Esophagus mucosa (tissue), 1 donor: ENCODE data around the gene DENND4C. TPM values are rescaled to one million over a fixed set of nuclear protein-coding genes. Genes with fewer than 3 reads are reported as not detected.
"Not testable (repeated sequence)": the region's sequence is repeated elsewhere in the genome, so short reads cannot be mapped to it uniquely, and the experiment has no call there.

Experiments used
- ATAC-seq: fragments of 200-7000 bp; cut with Tn5 transposase; one replicate; pipeline ENCODE4 v1.9.1; 2020
- total RNA-seq: library from RNA; stranded (reverse); gene quantifications from one replicate; pipeline ENCODE4 v1.2.4, GENCODE V29; 2023
- donor health status: DM: yes; HTN: yes; CAD: no.

DENND4C gene
- total RNA-seq, 1 donor from 2014 or later: 31.6 TPM

DNA sequence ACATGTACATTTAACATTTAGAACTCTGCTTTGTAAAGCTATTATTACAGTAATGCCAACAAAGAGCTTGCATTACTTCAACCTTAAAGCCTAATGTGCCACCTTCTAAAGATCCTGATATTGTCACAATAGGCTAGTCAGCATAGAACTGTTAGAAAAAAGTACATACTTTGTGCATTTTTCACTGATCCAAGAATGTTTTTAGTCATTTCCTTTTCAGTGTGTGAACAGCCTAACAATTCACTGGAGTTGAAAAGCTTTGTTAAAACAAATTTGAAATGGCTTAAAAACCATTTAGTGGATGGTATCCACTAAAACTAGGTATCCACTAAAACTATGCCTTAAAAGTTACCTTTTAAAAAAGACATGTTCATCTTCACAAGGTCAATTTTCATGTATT, 145.0 kb downstream of the DENND4C start:
- ATAC-seq: no peak

DNA sequence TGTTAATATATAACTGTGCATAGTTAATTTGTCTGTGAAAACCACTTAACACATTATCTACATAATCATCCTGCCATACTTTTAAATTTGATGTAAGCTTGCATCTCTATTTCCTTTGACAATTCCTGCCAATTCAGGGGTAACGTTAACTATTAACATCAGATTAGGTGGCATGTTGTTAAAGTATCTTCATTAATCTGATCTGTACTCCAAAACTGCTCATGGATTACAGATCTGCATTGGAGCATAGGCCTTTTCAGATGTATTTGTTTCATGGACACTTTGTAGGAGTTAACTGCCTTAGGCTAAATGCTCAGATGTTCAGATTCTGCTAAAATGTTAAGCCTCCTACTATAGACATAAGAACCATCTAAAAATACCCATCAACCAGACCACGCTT, 146.4 kb downstream of the DENND4C start:
- no peak for ATAC-seq

DNA sequence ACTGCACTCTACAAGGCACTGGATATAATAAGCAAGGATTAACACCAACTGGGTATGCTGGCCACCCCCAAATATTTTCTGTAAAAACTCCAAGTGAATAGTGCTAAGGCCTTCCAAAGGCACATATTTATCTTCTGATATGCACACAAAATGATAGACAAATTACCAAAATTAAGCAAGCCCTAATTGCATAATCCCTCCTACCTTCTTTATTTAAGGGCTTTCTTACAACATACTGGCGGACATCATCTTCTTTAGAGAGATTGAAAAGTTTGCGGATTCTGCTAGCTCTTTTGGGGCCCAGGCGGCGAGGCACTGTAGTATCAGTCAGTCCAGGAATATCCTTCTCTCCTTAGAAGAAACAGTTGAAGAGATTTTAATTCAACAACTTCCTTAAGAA, 147.7 kb downstream of the DENND4C start:
- ATAC-seq: no peak

DNA sequence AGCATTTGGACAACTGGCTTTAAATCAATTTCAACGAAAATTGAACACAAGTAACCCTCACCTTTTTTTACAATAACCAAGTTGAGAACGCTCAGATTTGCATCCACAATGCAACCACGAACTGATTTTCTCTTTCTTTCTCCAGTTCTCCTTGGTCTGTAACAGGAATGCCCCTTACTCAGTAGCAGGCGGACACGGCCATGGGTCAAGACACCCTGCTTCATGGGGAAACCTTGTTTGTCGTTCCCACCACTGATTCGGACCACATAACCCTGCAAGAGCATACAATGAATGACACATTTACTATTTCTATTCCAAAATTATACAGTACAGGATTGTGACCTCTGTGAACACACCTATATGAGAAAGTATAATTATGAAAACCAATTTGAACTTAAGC, 148.2 kb downstream of the DENND4C start:
- ATAC-seq: no peak

DNA sequence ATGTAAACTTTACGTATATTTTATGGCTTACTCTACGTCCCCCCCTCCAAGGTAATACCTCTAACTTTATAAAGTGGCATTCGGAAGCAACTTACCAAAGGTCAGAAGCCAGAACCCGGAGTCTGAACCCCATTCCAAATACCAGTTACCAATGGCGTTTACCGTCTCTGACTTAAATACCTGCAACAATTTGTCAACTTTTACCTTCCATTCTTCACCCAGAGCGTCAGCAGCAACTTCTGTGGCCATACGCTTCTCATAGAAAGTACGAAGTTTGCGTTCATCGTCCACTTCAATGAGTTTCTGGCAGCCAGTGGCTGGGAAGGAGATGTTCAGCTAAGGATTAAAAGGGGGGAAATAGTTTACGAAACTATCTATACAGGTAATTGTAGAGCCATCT, 148.8 kb downstream of the DENND4C start:
- no peak for ATAC-seq

DNA sequence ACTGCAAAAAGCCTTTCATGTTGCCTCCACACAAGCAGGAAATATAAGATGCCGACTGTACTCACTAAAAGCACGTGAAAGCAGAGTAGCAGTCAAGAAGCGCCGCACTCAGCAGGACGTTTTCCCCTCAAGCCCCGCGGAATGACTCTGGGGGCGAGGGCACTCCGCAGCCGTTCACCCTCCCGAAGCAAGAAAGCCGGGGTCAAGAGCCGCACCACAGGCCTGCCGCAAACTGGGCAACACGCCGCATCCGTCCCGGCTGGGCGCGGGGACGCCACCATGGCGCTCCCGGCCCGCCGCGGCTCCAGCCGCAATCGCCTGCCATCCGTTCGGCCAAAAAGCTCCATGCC, 149.2 kb downstream of the DENND4C start:
- ATAC-seq: peak; percentile 36

DNA sequence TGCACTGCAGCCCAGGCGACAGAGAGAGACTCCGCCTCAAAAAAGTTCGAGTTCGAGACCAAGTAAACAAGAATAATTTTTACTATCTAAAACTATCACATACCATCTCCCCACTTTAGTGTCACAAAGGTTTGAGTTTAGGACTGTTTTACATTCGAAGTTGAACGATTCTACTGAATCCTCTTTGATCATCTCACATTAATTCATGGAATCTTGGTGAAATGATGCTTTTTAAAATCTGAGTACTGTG, 150.3 kb downstream of the DENND4C start:
- ATAC-seq: no peak

DNA sequence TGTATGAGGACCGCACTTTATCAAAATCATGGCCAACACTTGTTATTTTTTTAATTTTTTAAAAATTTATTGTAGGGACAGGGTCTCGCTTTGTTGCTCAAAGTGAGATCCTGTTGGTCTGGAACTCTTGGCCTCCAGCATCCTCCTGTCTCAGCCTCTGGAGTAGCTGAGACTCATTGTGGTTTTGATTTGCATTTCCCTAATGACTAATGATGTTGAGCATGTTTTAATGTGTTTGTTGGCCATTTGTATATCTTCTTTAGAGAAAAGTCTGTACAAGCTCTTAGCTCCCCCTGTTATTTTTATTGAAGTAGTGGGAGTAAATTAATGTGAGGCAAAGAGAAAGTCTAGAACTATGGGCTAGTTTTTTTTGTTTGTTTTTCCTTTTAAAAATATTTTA, 151.2 kb downstream of the DENND4C start:
- no peak for ATAC-seq

DNA sequence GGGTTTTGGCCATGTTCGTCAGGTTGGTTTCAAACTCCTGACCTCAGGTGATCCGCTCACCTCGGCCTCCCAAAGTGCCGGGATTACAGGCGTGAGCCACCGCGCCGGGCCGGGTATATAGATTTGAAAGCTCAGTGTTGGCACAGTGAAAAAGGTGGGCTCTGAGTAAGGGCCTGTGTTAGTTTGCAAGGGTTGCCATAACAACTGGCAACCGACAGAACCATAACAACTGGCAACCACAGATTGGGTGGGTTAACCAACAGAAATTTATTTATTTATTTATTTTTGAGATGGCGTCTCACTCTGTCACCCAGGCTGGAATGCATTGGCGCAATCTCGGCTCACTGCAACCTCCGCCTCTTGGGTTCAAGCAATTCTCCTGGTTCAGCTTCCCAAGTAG, 154.7 kb downstream of the DENND4C start:
- not testable (repeated sequence) for ATAC-seq

DNA sequence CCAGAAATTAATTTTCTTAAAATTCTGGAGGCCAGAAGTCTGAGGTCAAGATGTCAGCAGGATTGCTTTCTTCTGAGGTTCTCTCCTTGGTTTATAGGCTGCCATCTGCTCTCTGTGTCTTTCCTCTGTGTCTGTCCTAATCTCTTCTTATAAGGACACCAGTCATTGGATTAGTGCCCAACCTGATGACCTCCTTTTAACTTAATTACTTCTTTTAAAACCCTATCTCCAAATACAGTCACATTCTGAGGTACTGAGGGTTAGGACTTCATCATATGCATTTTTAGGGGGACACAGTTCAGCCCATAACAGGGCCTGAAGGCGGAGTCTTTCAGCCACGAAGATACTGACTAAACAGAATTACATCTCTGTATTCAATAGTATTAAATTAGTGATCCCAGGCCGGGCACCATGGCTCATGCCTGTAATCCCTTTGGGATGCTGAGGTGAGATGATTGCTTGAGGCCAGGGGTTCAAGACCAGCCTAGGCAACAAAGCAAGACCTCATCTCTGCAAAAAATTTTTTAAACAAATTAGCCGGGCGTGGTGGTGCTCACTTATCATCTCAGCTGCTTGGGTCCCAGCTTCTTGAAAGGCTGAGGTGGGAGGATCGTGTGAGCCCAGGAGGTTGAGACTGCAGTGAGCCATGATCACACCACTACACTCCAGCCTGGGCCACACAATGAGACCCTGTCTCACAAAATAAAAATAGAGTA, 155.5 kb downstream of the DENND4C start:
- no peak for ATAC-seq

DNA sequence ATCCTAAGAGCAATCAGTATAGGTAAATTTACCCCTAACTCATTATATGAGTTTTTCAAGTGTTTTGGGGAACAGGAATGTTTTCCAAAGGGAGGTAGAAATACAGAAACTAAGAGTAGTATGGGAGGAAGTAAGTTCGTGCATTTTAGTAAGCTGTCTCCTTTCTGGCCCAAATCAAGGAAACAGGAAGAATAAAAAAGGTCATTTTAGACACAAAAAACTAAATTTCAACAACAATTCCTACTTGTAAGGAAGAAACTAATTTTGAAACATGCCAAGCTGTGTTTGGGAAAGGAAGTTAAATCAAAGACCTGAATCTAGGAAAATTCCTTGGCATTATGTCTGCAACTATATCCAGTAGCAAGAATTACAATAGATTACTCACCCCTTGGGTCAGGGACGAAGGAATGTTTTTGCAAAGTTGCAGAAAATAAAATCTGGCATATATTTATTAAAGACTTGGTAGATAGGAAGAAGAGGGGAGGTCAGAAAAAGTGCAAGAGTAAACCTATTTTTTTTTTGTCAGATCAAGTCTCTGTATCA, 156.1 kb downstream of the DENND4C start:
- no peak for ATAC-seq

DNA sequence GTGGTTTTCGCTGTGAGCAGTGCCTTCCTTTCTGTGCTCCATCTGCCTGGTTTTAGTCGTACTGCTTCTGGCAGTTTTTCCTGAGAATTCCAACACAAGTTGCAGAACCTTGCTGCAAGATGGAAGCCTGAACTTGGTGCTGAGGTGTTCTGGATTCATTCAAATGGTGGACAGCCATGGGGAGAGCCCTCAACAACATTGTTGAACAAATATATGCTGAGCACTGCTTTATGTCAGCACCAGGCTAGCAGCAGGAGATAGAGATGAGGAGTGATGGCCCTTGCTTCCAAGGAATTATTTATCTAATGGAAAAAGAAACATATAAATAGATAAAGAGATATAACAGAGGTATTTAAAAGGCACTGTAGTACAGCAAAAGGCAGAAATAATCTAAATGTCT, 156.8 kb downstream of the DENND4C start:
- ATAC-seq: no peak

DNA sequence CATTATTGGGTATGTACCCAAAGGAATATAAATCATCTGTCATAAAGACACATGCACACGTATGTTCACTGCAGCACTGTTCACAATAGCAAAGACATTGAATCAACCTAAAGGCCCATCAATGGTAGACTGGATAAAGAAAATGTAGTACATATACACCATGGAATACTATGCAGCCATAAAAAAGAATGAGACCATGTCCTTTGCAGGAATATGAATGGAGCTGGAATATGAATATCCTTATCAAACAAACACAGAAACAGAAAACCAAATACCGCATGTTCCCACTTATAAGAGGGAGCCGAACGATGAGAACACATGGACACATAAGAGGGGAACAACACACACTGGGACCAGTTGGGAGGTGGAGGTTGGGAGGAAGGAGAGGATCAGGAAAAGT, 159.0 kb downstream of the DENND4C start:
- not testable (repeated sequence) for ATAC-seq

DNA sequence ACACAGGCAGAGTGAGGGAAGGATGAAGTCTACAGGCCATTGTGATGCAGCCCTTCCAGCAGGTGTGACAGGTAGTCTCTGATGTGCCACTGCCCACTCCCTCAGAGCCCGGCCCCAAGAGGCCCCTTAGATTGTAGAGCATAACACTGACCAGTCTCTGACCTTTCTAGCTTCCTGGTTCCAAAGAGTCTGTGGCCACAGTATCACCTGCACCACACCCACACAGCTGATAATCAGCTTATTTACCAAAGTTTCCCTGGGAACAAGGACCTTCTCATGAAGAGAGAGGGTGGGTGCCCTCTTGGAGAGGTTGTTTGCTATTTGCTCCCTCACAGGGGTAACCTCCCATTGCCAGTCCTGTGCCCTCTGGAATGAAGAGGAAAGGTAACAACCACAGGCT, 167.4 kb downstream of the DENND4C start:
- no peak for ATAC-seq

DNA sequence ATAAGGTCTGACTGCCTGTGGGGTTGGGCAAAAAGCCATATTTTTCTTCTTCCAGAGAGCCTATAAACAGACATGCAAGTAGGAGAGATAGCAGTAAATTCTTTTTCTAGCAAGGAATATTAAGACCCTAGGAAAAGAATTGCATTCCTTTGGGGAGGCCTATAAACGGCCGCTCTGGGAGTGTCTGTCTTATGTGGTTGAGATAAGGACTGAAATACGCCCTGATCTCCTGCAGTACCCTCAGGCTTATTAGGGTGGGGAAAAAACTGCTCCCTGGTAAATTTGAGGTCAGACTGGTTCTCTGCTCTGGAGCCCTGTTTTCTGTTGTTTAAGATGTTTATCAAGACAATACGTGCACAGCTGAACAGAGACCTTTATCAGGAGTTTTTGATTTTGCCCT, 172.7 kb downstream of the DENND4C start:
- not testable (repeated sequence) for ATAC-seq

DNA sequence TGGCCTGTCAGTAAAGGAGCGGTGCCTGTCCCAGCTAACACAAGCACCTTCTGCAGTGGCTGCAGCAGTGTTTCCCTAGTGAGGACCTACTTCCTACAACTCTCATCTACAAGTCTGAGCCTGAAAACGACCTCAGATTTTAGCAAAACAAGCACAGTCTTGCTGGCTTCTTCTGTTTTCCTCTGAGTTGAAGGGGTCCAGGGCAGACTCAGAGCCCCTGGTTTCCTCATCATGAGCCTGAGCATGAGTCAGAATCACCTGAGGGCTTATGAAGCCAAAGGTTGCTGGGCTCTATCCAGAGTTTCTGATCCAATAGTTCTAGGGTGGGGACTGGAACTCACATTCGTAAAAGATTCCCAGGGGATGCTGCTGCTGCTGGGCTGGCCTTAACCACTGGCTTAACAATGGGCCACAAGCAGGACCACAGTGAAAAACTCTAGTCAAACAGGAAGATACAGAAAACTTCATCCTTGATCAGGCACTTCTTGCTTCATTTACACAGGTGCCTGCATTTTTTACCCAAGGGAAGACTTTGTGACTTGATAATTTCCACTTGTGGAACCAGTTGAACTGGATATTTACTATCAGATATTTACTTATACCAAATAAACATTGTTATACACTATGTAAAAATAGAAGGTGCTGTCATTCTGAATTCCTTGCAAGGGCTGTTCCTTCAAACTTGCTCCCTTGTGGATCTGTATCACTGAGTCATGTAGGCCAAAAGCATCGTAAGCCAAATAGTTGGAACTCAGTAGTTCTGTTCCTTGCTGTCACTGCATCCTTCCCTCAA, 174.0 kb downstream of the DENND4C start:
- ATAC-seq: peak; percentile 50

DNA sequence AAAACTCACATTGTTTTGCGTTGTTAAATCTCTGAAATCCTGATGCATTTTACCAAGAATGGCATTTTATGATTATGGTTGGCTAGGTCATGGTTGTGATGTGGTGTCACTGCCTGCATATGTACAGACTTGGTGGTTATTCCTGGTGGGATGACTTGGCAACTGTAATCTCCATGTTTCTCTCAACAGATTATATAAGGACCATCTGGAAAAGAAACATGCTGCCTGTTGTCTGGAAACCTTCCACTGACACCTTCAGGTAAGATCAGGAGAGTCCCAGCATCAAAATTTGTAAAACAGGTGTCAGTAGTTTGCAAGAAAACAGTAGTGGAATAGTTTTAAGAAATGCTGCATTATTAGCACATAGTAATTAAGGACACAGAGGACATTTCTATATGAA, 175.3 kb downstream of the DENND4C start:
- ATAC-seq: no peak

DNA sequence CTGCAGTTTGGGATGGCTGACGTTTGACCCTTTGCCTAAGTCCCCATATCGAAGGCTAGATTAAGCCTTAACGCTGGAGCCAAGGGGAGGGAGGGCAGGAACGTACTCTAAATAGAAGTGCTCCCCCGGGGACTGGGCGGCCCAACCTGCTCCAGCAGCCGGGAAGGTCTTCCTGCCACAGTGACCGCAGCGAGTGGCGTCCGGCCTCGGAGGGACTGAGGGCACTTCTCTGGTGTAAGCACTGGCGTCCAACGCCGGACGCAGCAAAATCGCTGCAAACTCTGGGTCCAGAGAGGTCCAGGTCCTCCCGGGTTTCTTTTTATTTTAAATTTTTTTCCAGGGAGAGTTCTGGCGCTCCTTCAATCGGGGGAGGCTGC, 177.8 kb downstream of the DENND4C start:
- ATAC-seq: peak; percentile 6

DNA sequence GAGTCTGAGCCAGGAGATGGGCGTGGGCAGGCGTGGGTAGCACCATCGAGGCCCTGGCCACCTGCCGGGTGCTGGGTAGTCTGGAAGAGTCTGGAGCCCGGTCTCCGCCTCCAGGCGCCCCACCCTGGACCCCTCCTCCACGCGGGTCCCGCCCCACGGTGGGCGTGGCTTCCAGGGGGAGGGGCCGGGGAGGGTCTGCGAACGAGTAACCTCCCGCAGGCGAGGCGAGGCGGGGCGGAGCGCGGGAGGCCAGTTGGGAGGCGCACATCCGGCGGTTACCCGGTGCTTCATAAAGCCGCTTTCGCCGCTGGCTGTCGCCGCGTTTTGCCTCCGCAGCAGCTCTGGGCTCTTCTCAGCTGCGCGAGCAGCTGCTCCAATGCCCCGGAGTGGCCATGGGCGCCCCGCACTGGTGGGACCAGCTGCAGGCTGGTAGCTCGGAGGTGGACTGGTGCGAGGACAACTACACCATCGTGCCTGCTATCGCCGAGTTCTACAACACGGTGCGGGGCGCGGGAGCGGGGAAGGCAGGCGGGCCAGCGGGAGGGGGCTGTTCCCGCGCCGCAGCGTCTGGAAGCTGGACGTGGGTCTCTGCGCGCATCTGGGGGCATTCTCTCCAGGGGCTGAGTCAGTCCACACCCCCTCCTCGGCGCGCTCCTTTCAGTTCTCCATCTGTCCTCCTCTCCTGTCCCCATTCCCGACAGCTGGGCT, 178.4 kb downstream of the DENND4C start, which contains the start of gene ACER2:
TSS of gene ACER2 (plus strand) at position 317 of the 708 bp plus-strand sequence. CDS start at position 393, 76 bp downstream.
- peak; percentile 95 for ATAC-seq

DNA sequence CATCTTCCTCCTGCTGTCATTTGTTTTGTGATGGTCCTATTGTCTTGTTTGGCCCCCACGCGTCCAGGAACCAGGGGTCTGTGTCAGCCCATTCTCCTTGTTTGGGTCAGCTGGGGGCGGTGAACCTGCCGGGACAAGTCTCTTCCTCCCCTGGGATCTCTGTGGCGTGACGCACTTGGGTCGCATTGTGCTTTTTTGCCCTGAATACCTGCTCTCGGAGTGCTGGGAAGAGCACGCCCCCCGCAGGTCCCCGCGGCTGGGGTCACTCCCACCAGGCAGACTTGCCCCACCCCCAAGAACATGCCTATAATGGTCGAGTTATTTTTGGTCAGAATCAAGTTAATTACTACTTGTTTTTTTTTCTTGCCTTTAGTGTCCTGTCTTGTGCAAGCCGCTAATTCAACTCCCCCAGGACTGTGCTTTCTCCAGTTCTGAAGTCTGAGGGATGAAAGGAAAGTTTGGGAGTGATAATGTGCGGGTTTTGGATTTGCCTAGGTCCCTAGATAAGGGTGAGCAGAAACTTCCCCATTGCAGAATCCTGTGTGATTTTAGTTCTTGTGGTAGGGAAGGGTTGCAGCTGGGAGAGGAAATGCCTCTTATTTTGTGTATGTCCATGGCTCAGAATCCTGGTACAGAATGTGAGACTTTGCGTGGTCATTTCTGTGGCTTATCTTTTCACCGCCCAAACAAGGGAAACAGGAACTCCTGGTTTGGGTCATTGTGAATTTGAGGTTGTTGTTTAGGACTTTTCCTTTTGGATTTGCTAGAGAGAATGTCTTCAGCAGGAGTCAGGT, 179.1 kb downstream of the DENND4C start:
- peak; percentile 7 for ATAC-seq

DNA sequence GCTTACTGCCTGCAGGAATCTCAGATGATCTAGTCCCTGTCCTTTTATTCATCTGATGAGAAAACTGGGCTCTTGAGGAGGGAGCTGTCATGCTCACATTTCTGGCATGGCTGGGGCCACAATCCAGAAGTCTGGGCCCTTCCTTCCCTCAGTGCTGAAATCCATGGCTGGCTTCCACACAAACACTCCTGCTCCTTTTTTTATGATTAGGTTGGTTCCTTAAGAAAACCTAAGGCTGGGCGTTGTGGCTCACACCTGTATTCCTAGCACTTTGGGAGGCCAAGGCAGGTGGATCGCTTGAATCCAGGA, 179.7 kb downstream of the DENND4C start:
- no peak for ATAC-seq

DNA sequence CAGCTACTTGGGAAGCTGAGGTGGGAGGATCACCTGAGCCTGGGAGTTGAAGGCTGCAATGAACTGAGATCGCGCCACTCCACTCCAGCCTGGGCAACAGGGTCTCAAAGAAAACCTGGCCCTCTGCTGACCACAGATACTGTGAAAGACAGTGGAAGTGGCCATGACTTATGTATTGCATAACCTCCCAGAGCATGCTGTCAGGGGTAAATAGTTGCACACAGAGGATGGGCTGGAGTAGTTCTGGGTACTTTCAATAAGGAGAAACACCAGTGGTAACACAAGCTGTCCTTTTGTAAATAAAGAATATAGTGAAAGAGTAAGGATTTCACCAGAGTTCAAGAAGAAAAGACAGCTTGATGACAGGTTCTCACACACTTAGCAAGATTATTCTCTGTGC, 180.1 kb downstream of the DENND4C start:
- ATAC-seq: no peak

DNA sequence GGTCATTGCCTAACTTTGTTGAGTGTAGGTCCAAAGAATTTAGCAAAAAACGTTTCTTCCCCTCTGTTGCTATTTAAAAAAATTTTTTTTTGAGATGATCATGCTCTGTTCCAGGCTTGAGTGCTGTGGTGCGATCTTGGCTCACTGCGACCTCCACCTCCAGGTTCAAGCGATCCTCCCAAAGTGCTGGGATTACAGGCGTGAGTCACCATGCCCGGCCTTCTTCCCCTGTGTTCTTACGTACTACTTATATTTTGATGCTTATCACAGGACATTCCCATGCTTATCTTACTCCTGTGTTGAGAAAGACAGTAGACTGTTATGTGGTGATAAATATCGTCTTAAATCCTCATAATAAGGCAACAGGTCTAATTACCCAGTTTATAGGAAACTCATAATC, 180.8 kb downstream of the DENND4C start:
- no peak for ATAC-seq
